ENCODE data around the gene BACE1. TPM values are rescaled to one million over a fixed set of nuclear protein-coding genes. Genes with fewer than 3 reads are reported as not detected.

The BACE1 gene
- total and polyA plus RNA-seq, 7 donors = 1.8 to 24.6 (median 13.2) TPM

- Histone ChIP-seq H3K9me3 (no peaks in the 10 kb centered on the region), H3K27me3 (no peaks in the 10 kb centered on the region), H3K27ac (no peak overlapping the region), H3K4me3 (no peak overlapping the region), H3K4me1 (no peaks in the 10 kb centered on the region), H3K36me3 (peaks cover 0 to 73% (median 14%) of the 10 kb centered on the region in 4 donors)
- TF ChIP-seq CTCF (IDR thresholded peaks at IDR 0.05) (no peak), EP300 (IDR thresholded peaks at IDR 0.05) (no peak), POLR2A (IDR thresholded peaks at IDR 0.05) (no peak), POLR2AphosphoS5 (IDR thresholded peaks at IDR 0.05) (no peak)
- WGBS, 2 donors = 88 to 90% methylated on average over 2 of the region's 2 CpGs
- intact Hi-C loops (cut with DNase I) = no loop called here
- no peak for DNase-seq
Measured at GRCh38 chr11:117345039-117345438, 29.0 kb upstream of the BACE1 start.

GRCh38 chr11:117337076-117337475 lies 21.0 kb upstream of the BACE1 start:
- H3K4me1 ChIP-seq = no peaks in the 10 kb centered on the region
- H3K27me3 ChIP-seq = no peaks in the 10 kb centered on the region
- H3K27ac ChIP-seq = no peak overlapping the region
- H3K4me3 ChIP-seq = no peak overlapping the region
- TF ChIP-seq POLR2A (IDR thresholded peaks at IDR 0.05) (no peak), POLR2AphosphoS5 (IDR thresholded peaks at IDR 0.05) (no peak), CTCF (IDR thresholded peaks at IDR 0.05) (no peak), EP300 (IDR thresholded peaks at IDR 0.05) (no peak)
- no peaks in the 10 kb centered on the region for H3K9me3 ChIP-seq
- H3K36me3 ChIP-seq = peaks cover 0 to 36% (median 9%) of the 10 kb centered on the region in 4 donors
- intact Hi-C loops (cut with DNase I) = no loop called here
- WGBS, 2 donors = 96 to 97% methylated on average over 4 of the region's 4 CpGs
- no peak for DNase-seq

- H3K9me3 ChIP-seq = no peaks in the 10 kb centered on the region
- H3K36me3 ChIP-seq = peaks cover 0 to 22% (median 9%) of the 10 kb centered on the region in 4 donors
- 85 to 96% methylated on average over 5 of the region's 5 CpGs for WGBS, 2 donors
- intact Hi-C loops (cut with DNase I) = no loop called here
- no peak overlapping the region for H3K27ac ChIP-seq
- no peaks in the 10 kb centered on the region for H3K27me3 ChIP-seq
- no peak for DNase-seq
- no peak for TF ChIP-seq POLR2A (IDR thresholded peaks at IDR 0.05)
- TF ChIP-seq EP300 (IDR thresholded peaks at IDR 0.05) = no peak
- no peak for TF ChIP-seq CTCF (IDR thresholded peaks at IDR 0.05)
- no peak for TF ChIP-seq POLR2AphosphoS5 (IDR thresholded peaks at IDR 0.05)
- no peak overlapping the region for H3K4me3 ChIP-seq
- peaks cover 0 to under 1% (median 0%) of the 10 kb centered on the region in 4 donors for H3K4me1 ChIP-seq
Measured at GRCh38 chr11:117335399-117335798, 19.3 kb upstream of the BACE1 start.

- Histone ChIP-seq H3K4me1 (peaks cover 0 to 6% (median under 1%) of the 10 kb centered on the region in 4 donors), H3K9me3 (no peaks in the 10 kb centered on the region), H3K36me3 (peaks cover 0 to 17% (median 9%) of the 10 kb centered on the region in 4 donors), H3K4me3 (no peak overlapping the region), H3K27ac (no peak overlapping the region), H3K27me3 (no peaks in the 10 kb centered on the region)
- 88 to 94% methylated on average over 6 of the region's 6 CpGs for WGBS, 2 donors
- DNase-seq = no peak
- TF ChIP-seq EP300 (IDR thresholded peaks at IDR 0.05) (no peak), POLR2AphosphoS5 (IDR thresholded peaks at IDR 0.05) (no peak), CTCF (IDR thresholded peaks at IDR 0.05) (no peak), POLR2A (IDR thresholded peaks at IDR 0.05) (no peak)
- intact Hi-C loops (cut with DNase I) = no loop called here
Measured at GRCh38 chr11:117334896-117335295, 18.8 kb upstream of the BACE1 start.

- Histone ChIP-seq H3K36me3 (peaks cover 0 to 10% (median 6%) of the 10 kb centered on the region in 4 donors), H3K4me1 (peaks cover 0 to 14% (median 8%) of the 10 kb centered on the region in 4 donors), H3K4me3 (no peak overlapping the region), H3K27me3 (no peaks in the 10 kb centered on the region), H3K9me3 (no peaks in the 10 kb centered on the region), H3K27ac (no peak overlapping the region)
- intact Hi-C loops (cut with DNase I) = no loop called here
- DNase-seq = no peak
- TF ChIP-seq EP300 (IDR thresholded peaks at IDR 0.05) = no peak
- TF ChIP-seq POLR2AphosphoS5 (IDR thresholded peaks at IDR 0.05) = no peak
- no peak for TF ChIP-seq CTCF (IDR thresholded peaks at IDR 0.05)
- no peak for TF ChIP-seq POLR2A (IDR thresholded peaks at IDR 0.05)
- 85 to 89% methylated on average over 9 of the region's 9 CpGs for WGBS, 2 donors
Measured at GRCh38 chr11:117333917-117334316, 17.9 kb upstream of the BACE1 start.

Measured in sigmoid colon (tissue), 7 donors.